HUES64 (cell line): ENCODE results near the gene RNGTT.
"Not testable (repeated sequence)": the region's sequence is repeated elsewhere in the genome, so short reads cannot be mapped to it uniquely, and the experiment has no call there.

ENCODE experiments used
- H3K27ac ChIP-seq: 2 replicates; pipeline ENCODE4 v1.7.0; 2013; ENCODE audit warnings: low read depth, low read length, inconsistent platforms
- H3K27me3 ChIP-seq: 2 replicates; pipeline ENCODE4 v1.6.1; 2013; ENCODE audit warnings: mild to moderate bottlenecking, low read length; ENCODE audit not compliant: insufficient read depth
- H3K36me3 ChIP-seq: 2 replicates; pipeline ENCODE4 v1.6.1; 2013; ENCODE audit warnings: mild to moderate bottlenecking, low read length; ENCODE audit not compliant: insufficient read depth
- H3K4me1 ChIP-seq: 2 replicates; pipeline ENCODE4 v1.6.1; 2013; ENCODE audit warnings: mild to moderate bottlenecking, low read length, moderate library complexity; ENCODE audit not compliant: insufficient read depth
- H3K4me3 ChIP-seq: 2 replicates; pipeline ENCODE4 v1.5.1; 2013; ENCODE audit warnings: mild to moderate bottlenecking, low read length, moderate library complexity
- H3K9ac ChIP-seq: 2 replicates; pipeline ENCODE4 v1.6.1; 2013; ENCODE audit warnings: mild to moderate bottlenecking, low read depth, low read length
- H3K9me3 ChIP-seq: 2 replicates; pipeline ENCODE4 v1.6.1; 2013; ENCODE audit warnings: low read depth, low read length; ENCODE audit not compliant: insufficient read depth
- WGBS: fragments of 150-250, 120-280 bp; methylation state at CpG from one replicate; pipeline ENCODE4 v1.1.7; 2013; ENCODE audit warnings: missing lambda C conversion rate; 5-methylcytosine and 5-hydroxymethylcytosine counted together

RNGTT gene

DNA sequence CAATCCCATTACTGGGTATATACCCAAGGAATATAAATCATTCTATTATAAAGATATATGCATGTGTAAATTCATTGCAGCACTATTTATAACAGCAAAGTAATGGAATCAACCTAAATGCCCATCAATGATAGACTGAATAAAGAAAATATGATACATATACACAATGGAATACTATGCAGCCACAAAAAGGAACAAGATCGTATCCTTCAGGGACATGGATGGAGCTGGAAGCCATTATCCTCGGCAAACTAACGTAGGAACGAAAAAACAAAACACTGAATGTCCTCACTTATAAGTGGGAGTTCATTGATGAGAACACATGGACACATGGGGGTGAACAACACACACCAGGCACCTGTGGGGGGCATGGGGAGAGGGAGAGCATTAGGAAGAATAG lies 156.7 kb downstream of the RNGTT start:
- no peak overlapping the region for H3K4me3 ChIP-seq
- WGBS, result 94% methylated on average over 4 of the region's 4 CpGs
- H3K36me3 ChIP-seq, result peaks cover 5% of the 10 kb centered on the region; the same call in 1 of the 2 replicates
- H3K9ac ChIP-seq, result no peak overlapping the region
- peaks cover 16% of the 10 kb centered on the region for H3K9me3 ChIP-seq
- no peak overlapping the region for H3K27ac ChIP-seq
- H3K4me1 ChIP-seq, result no peaks in the 10 kb centered on the region
- no peaks in the 10 kb centered on the region for H3K27me3 ChIP-seq

DNA sequence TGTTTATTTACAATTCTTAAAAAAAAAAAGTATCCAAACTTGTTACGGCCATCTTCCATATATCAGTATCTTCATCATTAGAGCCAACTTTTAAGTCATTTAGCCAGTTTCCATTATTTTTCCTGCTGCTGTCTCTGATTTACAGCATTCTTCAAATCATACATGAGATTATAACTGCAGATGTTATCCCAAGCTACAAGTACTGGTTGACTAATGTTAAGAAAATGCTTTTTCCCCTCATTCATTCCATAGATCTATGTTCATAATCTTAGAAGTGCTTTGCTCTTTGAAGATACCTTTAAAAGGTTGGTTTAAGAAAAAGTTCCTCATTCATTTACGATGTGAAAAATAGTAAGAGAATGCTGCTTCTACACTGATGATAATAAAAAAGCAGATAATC lies 158.7 kb downstream of the RNGTT start:
- H3K4me1 ChIP-seq, result no peaks in the 10 kb centered on the region
- H3K27me3 ChIP-seq, result no peaks in the 10 kb centered on the region
- H3K27ac ChIP-seq, result no peak overlapping the region
- peaks cover 16% of the 10 kb centered on the region for H3K9me3 ChIP-seq
- H3K9ac ChIP-seq, result no peak overlapping the region
- no peak overlapping the region for H3K4me3 ChIP-seq
- WGBS, result 92% methylated on average over 1 of the region's 2 CpGs
- H3K36me3 ChIP-seq, result peaks cover 15% of the 10 kb centered on the region

DNA sequence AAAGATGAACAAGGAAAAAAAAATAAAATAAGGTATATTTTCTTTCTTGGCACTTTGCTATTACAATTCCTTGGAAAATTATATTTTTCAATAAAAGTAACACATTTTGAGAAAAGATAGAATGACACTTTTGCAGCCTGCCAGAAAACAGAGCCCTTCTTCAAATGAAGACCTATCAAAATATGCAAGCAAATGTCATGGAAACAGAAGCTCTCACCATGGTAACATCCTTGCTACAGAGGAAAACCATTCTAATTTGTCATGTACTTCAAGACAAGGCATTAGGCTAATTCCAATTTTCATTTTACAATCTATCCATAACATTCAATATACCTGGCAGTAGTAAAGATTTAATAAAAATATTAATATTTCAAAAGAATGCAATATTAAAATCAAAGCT lies 177.9 kb downstream of the RNGTT start:
- Histone ChIP-seq H3K27ac (no peak overlapping the region), H3K36me3 (peaks cover 3% of the 10 kb centered on the region; the same call in 1 of the 2 replicates), H3K4me3 (no peak overlapping the region), H3K27me3 (no peaks in the 10 kb centered on the region), H3K9ac (no peak overlapping the region), H3K9me3 (no peaks in the 10 kb centered on the region), H3K4me1 (peaks cover 5% of the 10 kb centered on the region; the same call in 1 of the 2 replicates)

DNA sequence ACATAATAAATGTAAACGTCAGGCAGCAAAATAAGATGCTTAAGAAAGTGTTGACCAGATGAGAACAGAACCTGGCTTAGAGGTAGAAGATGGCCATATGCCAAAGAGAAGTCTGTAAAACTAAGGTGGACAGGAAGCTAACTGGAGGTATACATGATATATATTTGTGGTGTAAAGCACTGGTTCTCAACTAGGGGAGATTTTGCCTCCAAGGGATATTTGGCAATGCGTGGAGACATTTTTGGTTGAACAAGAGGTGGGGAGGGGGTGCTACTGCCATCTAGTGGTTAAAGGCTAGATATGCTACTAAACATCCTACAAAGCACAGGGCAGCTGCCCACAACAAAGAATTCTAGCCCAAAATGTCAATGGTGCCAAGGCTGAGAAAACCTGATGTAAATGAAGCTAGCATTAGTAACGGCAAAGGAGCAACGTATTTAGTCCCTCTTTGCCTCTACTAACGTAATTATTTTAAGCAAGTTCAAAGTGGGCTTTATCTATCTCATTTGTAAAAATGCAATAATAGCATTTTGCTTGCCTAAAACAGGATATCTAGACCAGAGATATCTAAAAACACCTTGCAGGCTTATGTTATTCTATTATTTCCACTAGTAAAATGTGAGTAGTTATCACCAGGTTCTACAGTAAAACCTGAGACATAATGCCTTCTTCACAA lies 182.6 kb downstream of the RNGTT start:
- H3K9me3 ChIP-seq, result peaks cover 5% of the 10 kb centered on the region; the same call in 1 of the 2 replicates
- H3K4me1 ChIP-seq, result peaks cover 5% of the 10 kb centered on the region; the same call in 1 of the 2 replicates
- H3K27me3 ChIP-seq, result no peaks in the 10 kb centered on the region
- no peak overlapping the region for H3K4me3 ChIP-seq
- H3K27ac ChIP-seq, result no peak overlapping the region
- 38% methylated on average over 5 of the region's 5 CpGs for whole genome bisulfite sequencing
- H3K36me3 ChIP-seq, result peaks cover 15% of the 10 kb centered on the region; the same call in 1 of the 2 replicates
- no peak overlapping the region for H3K9ac ChIP-seq

DNA sequence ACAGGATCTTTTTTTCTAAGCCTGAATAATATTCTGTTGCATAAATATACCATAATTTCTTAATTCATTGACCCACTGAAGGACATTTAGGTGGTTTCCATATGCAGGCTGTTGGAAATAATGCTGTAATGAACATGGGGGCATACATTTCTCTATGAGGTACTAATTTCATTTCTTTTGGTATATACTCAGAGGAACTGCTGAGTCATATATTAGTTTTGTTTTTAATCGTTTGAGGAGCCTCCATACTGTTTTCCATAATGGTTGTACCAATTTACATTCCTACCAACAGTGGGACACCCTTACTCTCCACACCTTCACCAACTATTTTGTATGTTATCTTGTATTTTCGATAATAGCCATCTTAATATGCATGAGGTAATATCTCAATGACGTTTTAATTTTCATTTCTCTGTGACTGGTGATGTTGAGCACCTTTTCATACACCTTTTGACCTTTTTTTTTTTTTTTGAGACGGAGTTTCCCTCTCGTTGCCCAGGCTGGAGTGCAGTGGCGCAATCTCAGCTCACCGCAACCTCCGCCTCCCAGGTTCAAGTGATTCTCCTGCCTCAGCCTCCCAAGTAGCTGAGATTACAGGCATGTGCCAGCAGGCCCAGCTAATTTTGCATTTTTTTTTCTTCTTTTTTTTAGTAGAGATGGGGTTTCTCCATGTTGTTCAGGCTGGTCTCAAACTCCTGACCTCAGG lies 187.4 kb downstream of the RNGTT start:
- Histone ChIP-seq H3K4me3 (no peak overlapping the region), H3K4me1 (peaks cover 4% of the 10 kb centered on the region; the same call in 1 of the 2 replicates), H3K9ac (no peak overlapping the region), H3K9me3 (peaks cover 5% of the 10 kb centered on the region; the same call in 1 of the 2 replicates), H3K27ac (no peak overlapping the region), H3K36me3 (peaks cover 11% of the 10 kb centered on the region; the same call in 1 of the 2 replicates), H3K27me3 (no peaks in the 10 kb centered on the region)
- WGBS, result 95% methylated on average over 7 of the region's 8 CpGs

DNA sequence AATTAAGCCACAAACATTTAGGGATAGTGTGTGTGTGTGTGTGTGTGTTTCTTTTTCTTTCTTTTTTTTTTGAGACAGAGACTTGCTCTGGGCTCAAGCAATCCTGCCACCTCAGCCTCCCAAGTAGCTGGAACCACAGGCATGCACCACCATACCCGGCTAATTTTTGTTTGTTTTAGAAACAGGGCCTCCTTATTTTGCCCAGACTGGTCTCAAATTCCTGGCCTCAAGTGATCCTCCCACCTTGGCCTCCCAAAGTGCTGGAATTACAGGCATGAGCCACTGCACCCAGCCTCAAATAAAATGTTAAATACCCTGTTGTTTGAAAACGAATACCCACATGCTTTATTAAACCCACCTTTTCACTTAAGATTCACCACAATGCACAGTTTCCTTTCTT lies 195.3 kb downstream of the RNGTT start:
- not testable (repeated sequence) for H3K4me1 ChIP-seq, H3K9me3 ChIP-seq, H3K9ac ChIP-seq, H3K27me3 ChIP-seq, H3K36me3 ChIP-seq, H3K27ac ChIP-seq, H3K4me3 ChIP-seq
- WGBS, result 90% methylated on average over 2 of the region's 2 CpGs

DNA sequence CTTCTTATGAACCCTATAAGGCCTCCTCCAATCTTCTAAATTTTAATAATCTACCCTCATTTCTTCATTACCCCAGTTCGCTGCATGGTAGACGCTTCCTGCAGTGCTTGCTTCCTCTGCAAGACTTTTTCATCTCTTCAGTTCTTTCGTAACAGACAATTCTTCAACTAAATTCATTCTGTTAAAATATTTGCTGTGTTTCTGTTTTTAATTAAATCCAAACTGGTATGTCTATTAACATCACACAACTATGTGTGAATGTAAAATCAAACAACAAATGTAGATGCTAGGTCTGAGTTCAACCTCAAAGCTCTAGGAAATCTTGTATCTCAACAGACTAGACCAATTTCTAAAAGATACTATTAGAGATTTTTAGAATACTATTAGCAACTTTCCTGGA lies 199.3 kb downstream of the RNGTT start:
- H3K4me3 ChIP-seq, result no peak overlapping the region
- H3K36me3 ChIP-seq, result no peaks in the 10 kb centered on the region
- H3K27me3 ChIP-seq, result no peaks in the 10 kb centered on the region
- no peaks in the 10 kb centered on the region for H3K9me3 ChIP-seq
- no peaks in the 10 kb centered on the region for H3K4me1 ChIP-seq
- no peak overlapping the region for H3K27ac ChIP-seq
- H3K9ac ChIP-seq, result no peak overlapping the region
- WGBS, result 97% methylated on average over 3 of the region's 3 CpGs

DNA sequence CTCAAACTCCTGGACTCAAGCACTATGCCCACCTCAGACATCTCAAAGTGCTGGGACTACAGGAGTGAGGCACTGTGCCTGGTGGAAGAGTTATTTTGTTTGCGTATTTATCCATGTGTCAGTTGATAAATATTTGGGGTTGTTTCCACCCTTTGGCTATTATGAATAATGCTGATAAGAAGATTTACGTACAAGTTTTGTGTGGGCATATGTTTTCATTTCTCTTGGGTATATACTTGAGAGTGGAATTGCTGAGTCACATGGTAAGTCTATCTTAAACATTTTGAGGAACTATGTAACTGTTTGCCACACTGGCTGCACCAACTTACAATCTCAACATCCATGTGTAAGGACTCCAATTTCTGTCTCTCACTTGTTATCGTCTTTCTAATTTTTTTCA lies 200.3 kb downstream of the RNGTT start:
- H3K27ac ChIP-seq, result no peak overlapping the region
- 96% methylated on average over 3 of the region's 3 CpGs for WGBS
- H3K9ac ChIP-seq, result no peak overlapping the region
- H3K9me3 ChIP-seq, result no peaks in the 10 kb centered on the region
- H3K36me3 ChIP-seq, result no peaks in the 10 kb centered on the region
- H3K27me3 ChIP-seq, result no peaks in the 10 kb centered on the region
- H3K4me1 ChIP-seq, result no peaks in the 10 kb centered on the region
- no peak overlapping the region for H3K4me3 ChIP-seq

DNA sequence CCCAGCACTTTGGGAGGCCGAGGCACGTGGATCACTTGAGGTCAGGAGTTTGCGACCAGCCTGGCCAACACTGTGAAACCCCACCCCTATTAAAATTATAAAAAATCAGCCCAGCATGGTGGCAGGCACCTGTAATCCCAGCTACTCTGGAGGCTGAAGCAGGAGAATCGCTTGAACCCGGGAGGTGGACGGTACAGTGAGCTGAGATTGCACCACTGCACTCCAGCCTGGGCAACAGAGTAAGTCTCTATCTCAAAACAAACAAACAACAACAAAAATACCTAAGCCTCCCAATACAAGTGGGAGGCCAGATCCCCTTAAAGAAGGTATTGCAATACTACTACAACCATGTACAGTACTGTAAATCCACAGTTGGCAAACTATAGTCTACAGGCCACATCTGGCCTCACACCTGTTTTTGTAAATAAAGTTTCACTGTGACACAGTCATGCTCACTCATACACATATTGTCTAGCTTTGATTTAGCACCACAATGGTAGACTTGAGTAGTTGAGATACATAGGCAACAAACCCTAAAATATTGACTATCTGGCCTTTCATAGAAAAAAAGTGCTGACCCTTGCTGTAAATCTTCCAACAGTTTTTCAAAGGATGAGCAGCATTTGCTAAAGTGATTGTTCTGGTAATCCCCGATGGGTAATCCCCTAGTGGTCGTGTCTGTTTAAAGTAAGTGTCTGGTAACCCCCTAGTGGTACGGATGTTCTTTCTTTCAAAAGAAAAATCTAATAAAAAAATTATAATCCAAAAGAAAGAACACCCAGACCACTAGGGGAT lies 202.0 kb downstream of the RNGTT start:
- Histone ChIP-seq H3K27ac (no peak overlapping the region), H3K9ac (no peak overlapping the region), H3K4me3 (no peak overlapping the region), H3K4me1 (no peaks in the 10 kb centered on the region), H3K27me3 (no peaks in the 10 kb centered on the region), H3K36me3 (no peaks in the 10 kb centered on the region), H3K9me3 (no peaks in the 10 kb centered on the region)
- WGBS, result 88% methylated on average over 9 of the region's 9 CpGs

DNA sequence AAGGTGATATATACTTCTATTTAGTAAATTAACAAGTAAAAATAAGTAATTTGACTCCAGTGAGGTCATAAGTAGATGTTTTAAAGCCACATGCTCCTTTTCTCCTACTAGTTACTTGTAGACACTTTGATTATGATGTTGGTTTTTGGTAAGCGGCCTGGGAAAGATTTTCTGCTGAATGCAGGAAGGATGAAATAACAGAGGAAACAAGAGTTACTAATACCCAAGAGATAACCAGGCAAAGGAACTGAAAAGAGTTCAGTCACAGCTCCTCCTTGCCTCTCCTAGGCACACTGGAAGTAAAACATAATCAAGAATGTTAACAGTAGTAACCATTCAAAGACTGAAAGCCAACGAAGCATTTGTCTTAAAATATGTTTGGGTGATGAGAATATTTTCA lies 203.3 kb downstream of the RNGTT start:
- no peak overlapping the region for H3K4me3 ChIP-seq
- no peak overlapping the region for H3K9ac ChIP-seq
- no peaks in the 10 kb centered on the region for H3K9me3 ChIP-seq
- H3K27ac ChIP-seq, result no peak overlapping the region
- no CpG with 5 or more reads among the region's 2 CpGs for WGBS
- no peaks in the 10 kb centered on the region for H3K4me1 ChIP-seq
- H3K27me3 ChIP-seq, result no peaks in the 10 kb centered on the region
- H3K36me3 ChIP-seq, result no peaks in the 10 kb centered on the region

DNA sequence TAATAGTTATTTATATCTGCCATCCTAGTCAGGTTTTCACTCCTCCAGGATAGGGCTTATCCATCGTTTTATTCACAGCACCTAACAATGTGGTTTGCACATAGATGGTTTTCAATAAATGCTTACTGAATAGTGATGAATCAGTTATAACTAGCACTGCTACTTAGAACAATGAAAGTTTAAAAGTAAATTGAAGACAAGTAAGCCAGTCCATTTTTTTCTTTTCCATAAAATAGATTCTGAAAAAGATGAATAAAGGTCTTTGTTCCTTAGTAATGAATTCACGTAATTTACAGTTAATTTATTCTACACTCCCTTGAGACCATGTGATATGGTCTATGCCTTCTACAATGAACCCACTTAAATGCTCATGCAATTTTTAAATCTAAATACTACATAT lies 212.5 kb downstream of the RNGTT start:
- no peaks in the 10 kb centered on the region for H3K4me1 ChIP-seq
- H3K36me3 ChIP-seq, result no peaks in the 10 kb centered on the region
- H3K27me3 ChIP-seq, result no peaks in the 10 kb centered on the region
- WGBS, result 100% methylated on average over 1 of the region's 2 CpGs
- H3K9me3 ChIP-seq, result no peaks in the 10 kb centered on the region
- H3K27ac ChIP-seq, result no peak overlapping the region
- no peak overlapping the region for H3K4me3 ChIP-seq
- H3K9ac ChIP-seq, result no peak overlapping the region
